Hepatocyte (in vitro differentiated cells): Measurements from ENCODE around the gene UBR2.

Experiments used
- EZH2 ChIP-seq: fragments of 200-600 bp; sonication (generic); IDR thresholded peaks from 2 replicates; pipeline ENCODE4 v1.6.1; 2016; ENCODE audit warnings: antibody characterized with exemption, mild to moderate bottlenecking, borderline replicate concordance
- EZH2phosphoT487 ChIP-seq: fragments of 200-600 bp; sonication (generic); IDR thresholded peaks from one replicate; pipeline ENCODE4 v1.6.1; 2018; ENCODE audit warnings: antibody characterized with exemption, mild to moderate bottlenecking, low read depth, moderate library complexity; ENCODE audit not compliant: unreplicated experiment, severe bottlenecking
- TF ChIP-seq, protein P1 (sequence below): fragments of 200-600 bp; sonication (generic); IDR thresholded peaks from 2 replicates; pipeline ENCODE4 v1.5.1; 2016; ENCODE audit warnings: antibody characterized with exemption, mild to moderate bottlenecking; ENCODE audit not compliant: poor library complexity

DNA sequence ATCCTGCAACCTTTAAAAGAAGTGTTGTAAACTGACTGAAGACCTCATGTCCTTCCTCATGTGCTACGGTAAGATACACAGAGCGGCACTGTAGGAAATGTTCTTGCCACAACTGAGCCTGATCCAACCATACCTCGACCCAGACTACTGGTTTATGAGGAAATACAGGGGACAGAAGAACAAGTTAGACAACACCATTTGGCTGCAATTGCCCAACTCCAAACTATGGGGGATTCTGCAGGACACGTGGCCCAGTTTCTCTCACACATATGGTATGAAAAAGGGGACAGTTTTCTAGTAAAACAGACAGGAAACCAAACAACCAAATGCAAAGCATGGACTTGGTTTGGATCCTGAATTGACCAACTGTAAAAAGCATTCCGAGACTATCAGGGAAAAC, 148.1 kb downstream of the UBR2 start:
- TF ChIP-seq EZH2 (no peak), EZH2phosphoT487 (no peak)
- TF ChIP-seq, protein P1, sequence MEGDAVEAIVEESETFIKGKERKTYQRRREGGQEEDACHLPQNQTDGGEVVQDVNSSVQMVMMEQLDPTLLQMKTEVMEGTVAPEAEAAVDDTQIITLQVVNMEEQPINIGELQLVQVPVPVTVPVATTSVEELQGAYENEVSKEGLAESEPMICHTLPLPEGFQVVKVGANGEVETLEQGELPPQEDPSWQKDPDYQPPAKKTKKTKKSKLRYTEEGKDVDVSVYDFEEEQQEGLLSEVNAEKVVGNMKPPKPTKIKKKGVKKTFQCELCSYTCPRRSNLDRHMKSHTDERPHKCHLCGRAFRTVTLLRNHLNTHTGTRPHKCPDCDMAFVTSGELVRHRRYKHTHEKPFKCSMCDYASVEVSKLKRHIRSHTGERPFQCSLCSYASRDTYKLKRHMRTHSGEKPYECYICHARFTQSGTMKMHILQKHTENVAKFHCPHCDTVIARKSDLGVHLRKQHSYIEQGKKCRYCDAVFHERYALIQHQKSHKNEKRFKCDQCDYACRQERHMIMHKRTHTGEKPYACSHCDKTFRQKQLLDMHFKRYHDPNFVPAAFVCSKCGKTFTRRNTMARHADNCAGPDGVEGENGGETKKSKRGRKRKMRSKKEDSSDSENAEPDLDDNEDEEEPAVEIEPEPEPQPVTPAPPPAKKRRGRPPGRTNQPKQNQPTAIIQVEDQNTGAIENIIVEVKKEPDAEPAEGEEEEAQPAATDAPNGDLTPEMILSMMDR = no peak
